ENCODE results near the gene GPR3.
"Not testable (repeated sequence)": the region's sequence is repeated elsewhere in the genome, so short reads cannot be mapped to it uniquely, and the experiment has no call there.

GPR3 gene

DNA sequence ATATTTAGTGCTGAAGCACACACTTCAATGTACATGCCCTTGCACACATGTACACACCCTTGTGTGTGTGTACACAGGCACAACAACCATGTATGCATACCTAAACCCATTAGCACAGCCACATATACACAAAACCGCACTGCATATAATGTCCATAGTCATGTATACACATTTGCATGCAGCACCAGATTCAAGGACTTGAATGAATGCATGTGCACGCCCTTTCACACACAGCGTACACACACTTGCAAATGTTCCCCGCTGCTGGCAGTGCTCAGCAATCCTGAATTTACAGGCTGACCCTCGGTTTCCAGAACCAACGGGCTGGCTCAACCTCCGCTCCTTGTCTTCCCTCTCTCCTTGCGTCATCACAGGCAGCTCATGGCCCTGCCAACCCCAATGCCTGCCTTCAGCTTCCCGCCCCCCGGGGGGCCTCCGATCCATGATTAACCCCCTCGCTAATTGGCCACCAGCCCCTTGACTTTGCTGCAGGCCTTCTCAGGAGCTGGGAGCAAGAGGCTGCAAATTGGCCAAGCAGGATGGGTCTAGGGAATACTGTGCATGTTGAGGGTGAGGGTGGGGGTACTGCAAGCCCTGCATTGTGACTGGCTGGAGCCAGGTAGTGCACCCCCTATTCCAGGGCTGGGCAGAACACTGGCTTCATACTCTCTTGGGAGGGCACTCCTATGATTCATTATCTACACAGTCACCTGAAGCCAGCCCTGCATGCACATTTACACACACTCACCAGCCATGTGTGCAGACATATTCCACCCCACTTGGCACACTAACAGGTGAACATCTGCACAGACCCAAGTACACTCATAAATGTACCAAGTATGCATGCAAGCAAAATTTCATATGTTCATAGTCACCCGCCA is 7.9 kb downstream of the GPR3 start:
- no peak for DNase-seq

- DNase-seq, result no peak
Measured at GRCh38 chr1:27400963-27401341, 8.5 kb downstream of the GPR3 start.

GRCh38 chr1:27402349-27402754 is 9.9 kb downstream of the GPR3 start:
- no peak for DNase-seq

- peak; percentile 51 for DNase-seq
Measured at GRCh38 chr1:27403065-27403726, 10.8 kb downstream of the GPR3 start.

GRCh38 chr1:27403931-27404330 is 11.5 kb downstream of the GPR3 start:
- DNase-seq, result no peak

DNA sequence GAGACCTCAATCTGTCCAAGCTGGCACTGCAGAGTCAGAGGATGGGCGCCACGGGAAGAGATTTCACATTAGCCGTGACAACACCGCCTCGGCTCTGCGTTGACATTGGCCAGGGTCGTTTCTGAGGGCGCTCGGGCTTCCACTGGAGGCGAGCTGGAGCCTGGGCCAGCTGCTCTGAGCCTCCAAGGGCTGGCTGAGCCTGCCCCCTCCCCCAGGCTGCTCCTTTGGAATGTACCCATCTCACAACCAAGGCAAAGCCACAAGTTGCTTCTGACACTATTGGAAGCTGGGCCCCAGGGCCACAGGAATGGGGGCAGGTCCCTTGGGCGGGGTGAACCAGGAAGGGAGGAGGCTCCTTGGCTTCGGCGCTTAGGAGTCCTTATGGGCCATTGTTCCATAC is 12.7 kb downstream of the GPR3 start:
- DNase-seq, result no peak

DNA sequence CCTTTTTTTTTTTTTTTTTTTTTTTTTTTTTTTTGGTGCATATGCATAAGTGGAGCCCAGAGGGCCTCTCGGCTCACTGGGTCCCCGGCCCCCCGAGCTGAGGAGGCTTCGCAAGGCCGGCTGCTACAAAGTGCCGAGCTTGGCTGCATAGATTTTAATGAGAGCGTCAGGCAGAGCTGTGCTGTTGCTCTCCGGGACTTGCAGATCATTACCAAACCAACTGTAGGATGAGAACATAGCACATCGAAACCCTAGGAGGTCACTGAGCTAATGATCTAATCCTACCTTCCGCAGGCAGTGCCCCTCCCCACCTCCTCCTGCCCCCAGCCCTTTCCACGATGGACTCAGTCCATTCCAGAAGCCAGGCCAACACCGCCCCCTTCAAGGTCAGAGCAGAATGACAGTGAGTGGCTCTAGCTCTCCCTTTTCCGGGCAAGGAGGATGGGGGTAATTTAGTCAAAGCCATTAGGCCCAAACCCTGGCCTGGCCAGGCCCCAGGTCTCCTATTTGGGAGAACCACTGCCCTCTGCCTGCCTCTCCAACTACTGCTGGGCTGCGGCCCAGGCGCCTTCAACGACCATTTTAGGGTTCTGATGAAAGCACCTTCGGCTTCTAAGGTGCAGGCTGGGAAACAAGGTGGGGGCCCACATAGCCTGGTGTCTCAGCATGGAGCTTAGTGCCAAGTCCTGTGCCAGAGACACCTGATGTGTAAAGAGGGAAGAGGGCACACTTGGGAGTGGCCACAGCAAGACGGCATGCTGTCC is 13.4 kb downstream of the GPR3 start:
- DNase-seq, result peak; percentile 14

DNA sequence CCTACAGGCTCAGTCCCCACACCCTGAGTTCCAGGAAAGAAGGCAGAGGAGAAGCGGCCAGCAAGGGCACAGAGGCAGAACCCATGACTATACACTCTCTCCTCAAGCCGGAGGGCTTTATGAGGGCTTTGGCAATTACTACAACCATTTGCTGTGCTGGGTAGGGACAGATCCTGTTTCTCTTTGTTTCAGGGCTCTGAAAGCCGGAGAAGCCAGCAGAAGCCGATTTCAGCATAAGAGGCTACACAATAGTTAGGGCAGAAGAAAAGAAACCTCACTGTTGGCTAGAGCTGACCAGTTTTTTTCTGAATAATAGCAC is 13.9 kb downstream of the GPR3 start:
- no peak for DNase-seq

DNA sequence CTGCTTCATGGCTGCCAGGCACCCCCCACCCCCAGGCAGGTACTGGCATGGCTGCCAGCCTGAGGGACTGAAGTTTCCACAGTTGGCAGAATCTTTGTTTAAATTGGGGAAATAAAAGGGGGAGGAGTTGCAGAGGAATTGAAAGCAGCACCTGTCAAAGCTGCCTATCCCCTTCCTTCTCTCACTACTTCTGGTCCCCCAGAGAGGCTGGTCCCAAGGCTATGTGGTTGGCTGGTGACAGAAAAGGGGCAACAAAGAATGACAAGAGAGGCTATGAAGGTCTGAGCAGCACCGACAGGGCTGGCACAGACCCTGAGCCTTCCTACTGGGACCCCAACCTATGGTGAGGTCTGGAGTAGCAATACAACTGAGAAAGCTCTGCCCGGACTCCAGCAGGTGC is 14.4 kb downstream of the GPR3 start:
- DNase-seq, result not testable (repeated sequence)

- no peak for DNase-seq
Measured at GRCh38 chr1:27408151-27408550, 15.7 kb downstream of the GPR3 start.

DNA sequence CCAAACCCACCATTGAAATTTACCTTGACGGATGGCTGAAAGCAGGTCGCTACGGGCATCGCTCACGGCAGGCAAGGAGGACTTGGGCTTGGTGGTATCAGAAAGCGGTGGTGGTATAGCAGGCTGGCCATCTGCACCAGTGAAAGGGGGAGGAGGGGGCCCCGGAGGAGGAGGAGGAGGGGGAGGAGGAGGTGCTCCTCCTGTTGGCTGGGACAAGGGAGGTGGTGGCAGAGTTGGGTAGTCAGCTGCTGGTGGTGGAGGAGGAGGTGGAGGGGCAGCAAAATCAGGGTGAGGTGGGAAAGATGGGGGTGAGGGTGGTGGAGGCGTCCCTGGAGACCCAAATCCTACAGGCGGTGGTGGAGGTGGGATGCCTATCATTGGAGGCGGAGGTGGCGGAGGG is 17.2 kb downstream of the GPR3 start:
- DNase-seq, result no peak

GRCh38 chr1:27410709-27411108 is 18.3 kb downstream of the GPR3 start:
- DNase-seq, result no peak

DNA sequence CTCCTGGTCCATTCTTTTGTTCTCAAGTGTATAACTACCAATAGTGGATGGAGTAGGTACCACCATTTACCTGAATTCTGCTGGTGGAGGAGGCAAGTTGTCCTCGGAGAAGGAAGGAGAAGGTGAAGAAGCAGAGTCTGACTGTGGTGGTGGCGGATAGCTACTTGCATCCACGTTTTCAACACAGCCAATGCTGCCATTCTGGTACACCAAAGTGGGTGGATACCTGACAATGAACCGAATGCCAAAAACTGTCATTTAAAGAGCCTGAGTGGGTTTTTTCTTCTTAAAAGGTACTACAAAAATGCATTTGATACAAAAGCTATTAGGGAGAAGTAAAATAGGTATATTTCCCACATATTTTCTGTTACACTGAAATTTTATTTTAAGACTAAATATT is 20.1 kb downstream of the GPR3 start:
- no peak for DNase-seq

DNA sequence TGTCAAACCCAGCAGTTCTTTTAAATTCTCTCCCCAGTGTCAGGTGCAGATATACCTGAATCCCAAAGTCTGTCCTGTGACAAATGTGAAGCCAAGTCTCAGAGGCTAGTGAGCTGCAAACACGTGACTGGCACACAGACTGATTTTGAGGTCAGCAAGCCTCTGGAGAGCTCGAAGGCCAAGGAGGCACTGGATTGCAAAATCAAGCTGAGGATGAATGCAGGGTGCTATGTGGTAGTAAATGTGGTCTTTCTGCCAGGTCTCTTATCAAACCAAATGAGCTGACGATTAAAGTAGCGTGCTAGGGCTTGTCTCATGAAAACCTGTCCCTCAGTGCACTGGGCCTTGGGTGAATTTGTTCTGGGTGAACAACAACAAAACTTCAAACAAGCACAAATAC is 20.6 kb downstream of the GPR3 start:
- no peak for DNase-seq

- no peak for DNase-seq
Measured at GRCh38 chr1:27414091-27414490, 21.7 kb downstream of the GPR3 start.

- peak; percentile 49 for DNase-seq
Measured at GRCh38 chr1:27416387-27417111, 24.1 kb downstream of the GPR3 start.

GRCh38 chr1:27417713-27418112 is 25.3 kb downstream of the GPR3 start:
- no peak for DNase-seq

DNA sequence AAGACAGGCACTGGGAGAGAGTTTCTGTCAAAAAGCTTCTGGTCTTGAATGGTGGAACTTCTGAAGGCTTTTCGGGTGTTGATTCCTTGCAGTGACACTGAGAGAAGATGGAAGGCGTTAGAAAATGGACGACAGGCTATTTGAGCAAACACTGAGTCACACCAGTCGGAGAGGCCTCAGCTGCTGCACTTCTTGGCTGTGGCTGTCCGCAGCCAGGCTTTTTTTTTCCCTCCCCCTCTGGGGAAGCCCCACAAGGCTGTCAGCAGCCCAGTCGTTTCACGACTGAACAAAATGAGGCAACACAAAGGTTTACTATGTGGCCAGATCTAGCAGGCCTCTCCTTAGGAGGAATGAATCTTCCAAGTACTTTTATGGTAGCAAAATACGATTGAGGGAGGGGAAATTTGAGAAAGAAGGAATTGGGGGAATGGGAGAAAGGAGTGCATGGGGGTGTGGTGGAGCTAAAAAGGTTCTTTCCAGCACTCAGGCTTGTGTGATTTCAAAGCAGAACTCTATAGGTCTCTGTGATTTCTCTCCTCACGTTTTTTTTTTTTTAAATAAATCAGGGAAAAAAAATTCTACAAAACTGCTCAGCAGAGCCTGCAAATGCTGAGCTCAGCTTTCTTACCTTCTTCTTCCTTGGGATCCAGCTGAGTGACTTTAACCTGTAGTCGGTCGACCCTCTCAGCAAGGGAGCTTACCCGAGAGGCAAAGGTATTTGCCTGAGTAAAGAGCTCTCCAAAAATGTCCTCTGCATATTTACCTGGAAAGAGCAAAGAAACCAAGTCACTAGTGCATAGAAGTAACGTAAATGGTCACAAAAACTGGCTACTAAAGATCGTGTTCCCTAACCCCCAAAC is 26.1 kb downstream of the GPR3 start:
- no peak for DNase-seq

- no peak for DNase-seq
Measured at GRCh38 chr1:27423709-27424108, 31.3 kb downstream of the GPR3 start.

- no peak for DNase-seq
Measured at GRCh38 chr1:27427329-27427728, 34.9 kb downstream of the GPR3 start.

DNA sequence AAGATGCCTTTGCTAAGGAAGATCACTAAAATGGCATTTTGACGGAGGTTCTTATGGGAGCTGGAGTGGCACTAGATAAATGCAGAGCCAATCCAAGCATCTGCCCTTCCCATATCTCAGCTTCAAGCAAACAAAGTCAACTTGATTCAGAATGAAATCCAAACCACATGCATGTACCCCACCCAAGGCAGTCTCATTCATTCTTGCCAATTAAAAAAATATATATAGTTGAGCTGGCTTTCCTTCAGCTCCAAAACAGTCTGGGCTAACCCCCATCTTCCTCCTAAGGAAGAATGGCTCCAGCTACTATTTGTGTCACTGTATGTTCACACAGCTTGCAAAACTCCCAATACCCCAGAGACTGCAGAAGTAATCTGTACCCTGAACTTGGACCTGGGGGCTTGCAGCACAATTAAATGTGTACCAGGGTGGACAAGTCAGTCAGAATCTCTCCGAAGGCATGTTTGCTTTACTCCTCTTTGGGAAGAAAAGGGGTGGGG is 35.4 kb downstream of the GPR3 start:
- DNase-seq, result no peak

All from NCI-H2227 treated with DMSO at 0.1 percent for 48 hours (cell line).